IPS-NIHi11 (cell line): ENCODE results near the gene ETV7.
"Not testable (repeated sequence)": the region's sequence is repeated elsewhere in the genome, so short reads cannot be mapped to it uniquely, and the experiment has no call there.

Source experiments
- DNase-seq: peaks from one replicate; pipeline ENCODE4 v3.0.0; 2012; ENCODE audit warnings: mixed read lengths, low spot score

The ETV7 gene

GRCh38 chr6:36387440-36388303 is at the start of gene ETV7:
ETV7 (minus strand) TSS chr6:36387669; CDS start chr6:36387541, 128 bp downstream.
- peak; percentile 57 for DNase-seq

GRCh38 chr6:36436466-36436865 is 49.0 kb upstream of the ETV7 start:
- no peak for DNase-seq

- DNase-seq = no peak
These were observed 44.7 kb upstream of the ETV7 start for GRCh38 chr6:36432151-36432671.

- no peak for DNase-seq
These were observed 43.7 kb upstream of the ETV7 start for GRCh38 chr6:36431197-36431596.

DNA sequence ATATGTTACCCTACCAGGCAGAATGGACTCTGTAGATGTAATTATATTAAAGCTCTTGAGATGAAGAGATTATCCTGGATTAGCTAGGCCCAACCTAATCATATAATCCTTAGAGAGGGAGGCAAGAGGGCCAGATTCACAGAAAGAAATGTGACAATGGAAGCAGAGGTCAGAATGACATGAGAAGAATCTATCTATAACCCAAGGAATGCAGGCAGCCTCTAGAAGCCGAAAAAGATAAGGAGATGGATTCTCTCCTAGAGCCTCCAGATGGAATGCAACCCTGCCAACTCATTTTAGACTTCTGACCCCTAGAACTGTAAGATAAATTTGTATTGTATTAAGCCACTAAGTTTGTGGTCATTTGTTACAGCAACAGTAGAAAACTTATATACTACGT is 42.9 kb upstream of the ETV7 start:
- DNase-seq = no peak

GRCh38 chr6:36428911-36429310 is 41.4 kb upstream of the ETV7 start:
- DNase-seq = no peak

DNA sequence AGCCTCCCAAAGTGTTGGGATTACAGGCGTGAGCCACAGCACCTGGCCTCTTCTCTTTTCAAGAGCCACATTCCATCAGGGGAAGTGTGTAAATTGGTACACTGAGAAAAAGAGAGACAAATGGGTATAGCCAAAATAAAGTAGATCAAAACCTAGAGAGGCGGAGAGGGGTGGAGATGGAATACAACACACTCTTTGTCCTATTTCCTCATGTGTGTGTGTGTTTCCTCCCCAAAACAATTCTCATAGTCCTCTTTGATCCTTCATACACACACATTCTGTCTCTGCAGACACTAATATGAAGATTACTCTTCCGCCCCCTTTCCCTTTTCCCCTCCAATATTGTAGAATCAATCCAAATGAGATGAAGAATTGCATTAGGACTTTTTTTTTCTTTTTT is 39.2 kb upstream of the ETV7 start:
- DNase-seq = no peak

GRCh38 chr6:36423101-36423824 is 35.8 kb upstream of the ETV7 start:
- peak; percentile 98 for DNase-seq

DNA sequence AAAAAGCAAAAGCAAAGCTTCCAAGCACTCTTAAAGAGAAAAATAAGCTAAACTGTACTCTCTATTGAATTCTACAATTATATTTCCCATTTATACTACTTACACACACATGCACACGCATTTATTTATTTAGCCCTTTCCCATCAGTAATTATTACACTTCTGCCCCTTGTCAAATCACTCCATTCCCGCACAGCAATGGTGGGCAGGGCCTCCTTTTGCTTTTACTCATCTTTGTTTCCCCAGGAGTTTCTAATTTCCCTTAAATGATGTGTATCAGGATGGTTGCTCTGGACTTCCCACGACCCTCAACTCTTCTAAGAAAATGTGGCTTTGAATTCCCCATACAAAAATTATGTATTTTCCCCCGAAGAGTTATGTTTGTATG is 35.2 kb upstream of the ETV7 start:
- DNase-seq = no peak

GRCh38 chr6:36419310-36419709 is 31.8 kb upstream of the ETV7 start:
- DNase-seq = no peak

DNA sequence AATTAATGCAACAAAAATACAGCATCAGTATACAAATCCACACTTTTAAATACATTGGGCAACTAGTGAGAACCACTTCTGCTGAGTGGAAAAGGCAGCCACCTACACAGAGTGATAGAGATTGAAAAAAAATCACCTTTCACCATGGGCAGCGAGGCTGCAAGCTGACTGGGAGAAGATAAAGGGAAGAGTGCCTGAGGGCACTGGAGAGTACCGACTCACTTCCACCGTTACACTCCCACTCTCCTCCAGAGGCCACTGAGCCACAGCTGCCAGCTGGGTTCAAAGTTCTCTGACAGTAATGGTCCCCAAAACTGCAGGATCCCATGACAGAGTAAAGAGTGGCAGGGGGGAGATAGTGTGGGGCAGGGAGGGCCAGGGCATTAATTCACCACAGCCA is 31.1 kb upstream of the ETV7 start:
- DNase-seq = no peak

GRCh38 chr6:36414481-36414880 is 27.0 kb upstream of the ETV7 start:
- DNase-seq = no peak

DNA sequence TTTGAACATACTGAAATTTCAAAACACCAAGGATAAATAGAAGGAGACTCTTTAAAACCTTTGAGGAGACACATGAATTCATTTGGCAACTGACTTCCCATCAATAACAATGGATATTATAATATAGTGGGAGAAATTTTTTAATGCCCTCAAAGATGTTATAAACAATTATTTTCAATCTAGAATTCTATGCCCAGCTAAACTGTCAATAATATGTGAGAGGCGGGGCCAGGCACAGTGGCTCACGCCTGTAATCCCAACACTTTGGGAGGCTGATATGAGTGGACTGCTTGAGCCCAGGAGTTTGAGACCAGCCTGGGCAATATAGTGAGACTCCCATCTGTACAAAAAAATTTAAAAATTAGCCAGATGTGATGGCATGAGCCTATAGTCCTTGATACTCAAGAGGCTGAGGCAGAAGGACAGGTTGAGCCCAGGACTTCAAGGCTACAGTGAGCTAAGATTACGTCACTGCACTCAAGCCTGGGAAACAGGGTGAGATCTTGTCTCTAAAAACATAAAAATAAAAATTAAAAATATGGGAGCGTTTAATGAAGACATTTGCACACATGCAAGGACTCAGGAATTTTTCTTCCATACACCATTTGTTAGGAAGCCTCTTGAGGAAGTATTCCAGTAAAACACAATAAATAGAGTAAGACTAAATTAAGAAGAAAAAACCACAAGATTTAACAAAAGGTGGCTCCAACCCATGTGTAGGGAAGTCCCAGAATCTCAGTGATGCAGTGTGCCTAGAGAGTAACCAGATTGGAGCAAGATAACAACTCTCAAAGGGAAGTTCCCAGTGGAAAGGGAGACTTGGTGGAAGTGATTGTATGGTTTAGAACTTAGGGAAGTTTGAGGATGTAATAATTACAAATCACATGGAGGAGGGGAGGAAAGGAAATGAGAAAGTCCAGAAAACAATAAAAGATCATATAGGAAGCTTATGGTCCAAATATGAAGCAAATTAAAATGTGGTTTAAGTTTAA is 26.3 kb upstream of the ETV7 start:
- no peak for DNase-seq

DNA sequence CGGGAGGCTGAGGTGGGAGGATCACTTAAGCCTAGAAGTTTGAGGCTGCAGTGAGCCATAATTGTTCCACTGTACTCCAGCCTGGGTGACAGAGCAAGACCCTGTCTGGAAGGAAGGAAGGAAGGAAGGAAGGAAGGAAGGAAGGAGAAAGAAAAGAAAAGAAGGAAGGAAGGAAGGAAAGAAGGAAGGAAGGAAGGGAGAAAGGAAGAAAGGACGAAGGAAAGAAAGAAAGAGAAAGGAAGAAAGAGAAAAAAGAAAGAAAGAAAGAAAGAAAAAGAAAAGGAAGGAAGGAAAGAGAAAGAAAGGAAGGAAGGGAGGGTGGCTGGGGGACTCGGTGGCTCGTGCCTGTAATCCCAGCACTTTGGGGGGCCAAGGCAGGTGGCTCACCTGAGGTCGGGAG is 22.2 kb upstream of the ETV7 start:
- DNase-seq = not testable (repeated sequence)

DNA sequence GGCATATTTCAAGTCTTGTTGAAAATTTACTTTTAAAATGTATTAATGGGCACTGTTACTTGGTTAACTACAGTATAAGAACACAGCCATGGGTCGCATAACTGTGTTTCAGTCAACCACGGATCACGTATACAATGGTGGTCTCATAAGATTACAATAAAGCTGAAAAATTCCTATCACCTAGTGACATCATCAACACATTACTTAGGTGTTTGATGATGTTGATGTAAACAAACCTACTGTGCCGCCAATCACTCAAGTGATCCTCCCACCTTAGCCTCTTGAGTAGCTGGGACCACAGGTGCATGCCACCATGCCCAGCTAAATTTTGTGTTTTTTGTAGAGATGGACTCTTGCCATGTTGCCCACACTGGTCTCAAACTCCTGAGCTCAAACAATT is 16.7 kb upstream of the ETV7 start:
- no peak for DNase-seq

GRCh38 chr6:36402481-36402880 is 15.0 kb upstream of the ETV7 start:
- DNase-seq = no peak

DNA sequence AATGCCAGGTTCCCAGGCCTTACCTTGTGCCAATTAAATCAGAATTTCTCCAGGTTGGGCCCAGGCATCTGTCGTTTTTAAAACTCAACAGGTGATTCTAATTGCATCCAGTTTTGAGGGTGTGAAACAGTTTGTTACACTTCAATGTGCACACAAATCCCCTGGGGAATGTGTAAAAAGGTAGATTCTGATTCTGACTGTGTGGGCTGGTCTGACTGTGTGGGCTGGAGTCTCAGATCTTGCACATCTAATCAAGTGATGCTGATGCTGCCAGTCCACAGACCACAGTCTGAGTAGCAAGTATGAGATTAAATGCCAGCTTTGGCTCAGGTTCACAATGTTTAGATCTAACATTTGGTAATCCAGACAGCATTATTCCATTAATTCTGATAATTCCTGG is 12.5 kb upstream of the ETV7 start:
- no peak for DNase-seq

- no peak for DNase-seq
These were observed 5.2 kb upstream of the ETV7 start for GRCh38 chr6:36392621-36393020.

GRCh38 chr6:36389353-36389752 is 1.9 kb upstream of the ETV7 start:
- no peak for DNase-seq

DNA sequence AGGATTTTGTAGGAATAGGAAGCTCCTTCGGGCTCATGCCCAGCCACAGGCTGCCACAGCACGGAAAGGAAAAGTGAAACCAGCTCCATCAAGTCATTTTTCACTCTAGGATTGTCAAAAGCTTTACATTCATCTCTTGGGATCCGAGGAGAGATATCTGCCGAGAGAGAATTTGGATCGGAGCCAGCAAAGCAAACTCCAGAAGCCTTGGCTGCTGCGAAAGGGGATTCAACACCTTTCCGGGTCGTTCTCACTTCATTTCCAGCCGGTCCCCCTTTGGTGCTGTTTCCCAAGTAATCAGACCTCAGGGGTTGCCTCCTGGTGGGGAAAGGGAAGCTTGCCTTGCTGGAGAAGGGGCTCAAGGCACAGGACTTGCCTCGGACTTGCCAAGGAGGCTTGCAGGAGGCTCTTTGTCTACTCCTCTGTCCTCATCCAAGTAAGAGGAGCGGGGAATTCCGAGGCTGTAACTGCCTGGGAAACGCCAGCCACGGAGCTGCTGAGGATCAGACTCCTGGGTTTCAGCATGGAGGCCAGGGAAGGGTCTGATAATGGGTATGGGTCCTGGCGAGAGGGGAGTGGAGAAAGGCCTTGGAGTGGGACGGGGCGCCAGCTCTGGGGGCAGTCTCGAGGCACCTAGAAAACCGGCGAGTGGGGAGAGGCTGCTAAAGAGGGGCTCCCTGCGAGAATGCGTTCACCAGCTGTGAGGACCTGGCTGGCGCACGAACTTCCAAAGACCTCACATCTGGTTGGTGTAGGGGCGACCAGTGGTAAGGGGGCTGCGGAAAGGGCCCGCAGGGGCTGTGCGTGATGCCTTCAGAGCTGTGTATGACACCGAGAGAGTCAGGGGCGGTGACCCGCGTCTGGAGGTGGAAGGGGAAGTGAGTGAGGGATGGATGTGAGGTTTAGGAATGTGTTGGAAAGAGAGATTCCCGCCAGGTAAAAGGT is 702 bp downstream of the ETV7 start:
- DNase-seq = peak; percentile 54

GRCh38 chr6:36384095-36384494 is 3.4 kb downstream of the ETV7 start:
- DNase-seq = no peak
